ENCODE data around the gene CCDC28A. TPM values are rescaled to one million over a fixed set of nuclear protein-coding genes. Genes with fewer than 3 reads are reported as not detected.
"Not testable (repeated sequence)": the region's sequence is repeated elsewhere in the genome, so short reads cannot be mapped to it uniquely, and the experiment has no call there.

The CCDC28A gene
- polyA plus RNA-seq (2013, experiment 1 of 2; ENCODE audit: insufficient read length) = 9.2 TPM
- 11.3 TPM for polyA plus RNA-seq (2013, experiment 2 of 2; ENCODE audit: insufficient read length)

- DNase-seq = peak; percentile 96
Measured at GRCh38 chr6:138773177-138774091, at the start of gene CCDC28A. CCDC28A (plus strand) TSS chr6:138773769; CDS start chr6:138776121, 2,352 bp downstream.

GRCh38 chr6:138724015-138724414 lies 49.6 kb upstream of the CCDC28A start:
- peak; percentile 36 for DNase-seq

GRCh38 chr6:138726066-138726756 lies 47.4 kb upstream of the CCDC28A start:
- DNase-seq = no peak

- no peak for DNase-seq
Measured at GRCh38 chr6:138726757-138727097, 46.8 kb upstream of the CCDC28A start.

DNA sequence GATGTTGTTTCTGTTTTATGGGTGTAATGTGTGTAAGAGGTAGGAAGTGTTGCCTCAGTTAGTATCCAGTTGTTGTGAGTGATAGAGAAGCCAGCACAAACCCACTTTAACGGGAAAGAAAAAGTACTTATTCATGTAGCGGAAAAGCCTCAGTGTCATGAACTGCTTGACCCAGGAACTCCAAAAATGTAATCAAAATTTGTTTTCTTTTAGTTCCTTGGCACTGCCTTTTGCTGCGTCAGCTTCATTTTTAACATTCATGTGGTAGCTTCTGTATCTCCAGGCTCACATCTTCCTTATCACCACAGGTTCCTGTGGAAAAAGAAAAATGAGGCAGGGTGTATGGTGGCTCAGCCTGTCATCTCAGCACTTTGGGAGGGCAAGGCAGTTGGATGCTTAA lies 46.4 kb upstream of the CCDC28A start:
- DNase-seq = no peak

- DNase-seq = no peak
Measured at GRCh38 chr6:138728662-138729061, 44.9 kb upstream of the CCDC28A start.

- DNase-seq = not testable (repeated sequence)
Measured at GRCh38 chr6:138730037-138730436, 43.5 kb upstream of the CCDC28A start.

- DNase-seq = no peak
Measured at GRCh38 chr6:138734585-138734984, 39.0 kb upstream of the CCDC28A start.

DNA sequence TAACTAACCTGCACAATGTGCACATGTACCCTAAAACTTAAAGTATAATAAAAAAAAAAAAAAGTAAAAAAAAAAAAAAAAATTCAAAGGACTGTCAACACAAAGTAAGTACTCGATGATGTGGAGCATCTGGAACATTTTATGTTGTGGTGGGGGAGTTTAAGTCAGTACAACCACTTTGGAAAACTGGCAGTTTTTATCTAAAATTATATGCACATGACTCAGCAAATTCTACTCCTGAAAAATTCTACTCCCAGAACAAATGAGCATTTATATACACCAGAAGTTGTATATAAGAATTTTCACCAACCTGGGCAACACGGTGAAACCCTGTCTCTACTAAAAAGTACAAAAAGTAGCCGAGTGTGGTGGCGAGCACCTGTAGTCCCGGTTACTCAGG lies 36.9 kb upstream of the CCDC28A start:
- peak; percentile 31 for DNase-seq

- DNase-seq = no peak
Measured at GRCh38 chr6:138752017-138752416, 21.6 kb upstream of the CCDC28A start.

GRCh38 chr6:138757136-138757535 lies 16.4 kb upstream of the CCDC28A start:
- DNase-seq = peak; percentile 13

- peak; percentile 47 for DNase-seq
Measured at GRCh38 chr6:138765896-138766655, 7.5 kb upstream of the CCDC28A start.

DNA sequence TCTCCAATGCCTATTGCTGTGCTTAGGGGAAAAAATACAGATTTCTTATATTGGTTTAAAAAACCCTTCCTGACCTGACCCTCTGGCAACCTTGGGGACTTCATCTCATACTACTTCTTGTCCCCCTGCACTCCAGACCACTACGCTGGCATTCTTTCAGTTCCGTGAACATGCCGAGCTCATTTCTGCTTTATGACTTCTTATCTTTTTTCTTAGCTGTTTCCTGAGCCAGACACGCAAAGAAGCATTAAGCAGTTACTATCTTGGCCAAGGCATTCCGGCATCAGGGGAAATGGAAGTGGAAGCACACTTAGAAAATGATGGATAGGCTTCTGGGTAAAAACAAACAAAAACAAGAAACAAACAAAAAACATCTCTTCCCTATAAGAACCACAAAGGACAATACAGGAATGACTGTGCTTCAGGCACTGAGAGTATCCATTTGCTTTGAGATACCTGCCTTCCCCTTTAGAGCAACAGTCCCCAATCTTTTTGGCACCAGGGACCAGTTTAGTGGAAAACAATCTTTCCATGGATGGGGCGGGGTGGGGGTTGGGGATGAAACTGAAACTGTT lies 4.4 kb upstream of the CCDC28A start:
- DNase-seq = no peak

GRCh38 chr6:138772596-138773176 lies 883 bp upstream of the CCDC28A start:
- DNase-seq = no peak

DNA sequence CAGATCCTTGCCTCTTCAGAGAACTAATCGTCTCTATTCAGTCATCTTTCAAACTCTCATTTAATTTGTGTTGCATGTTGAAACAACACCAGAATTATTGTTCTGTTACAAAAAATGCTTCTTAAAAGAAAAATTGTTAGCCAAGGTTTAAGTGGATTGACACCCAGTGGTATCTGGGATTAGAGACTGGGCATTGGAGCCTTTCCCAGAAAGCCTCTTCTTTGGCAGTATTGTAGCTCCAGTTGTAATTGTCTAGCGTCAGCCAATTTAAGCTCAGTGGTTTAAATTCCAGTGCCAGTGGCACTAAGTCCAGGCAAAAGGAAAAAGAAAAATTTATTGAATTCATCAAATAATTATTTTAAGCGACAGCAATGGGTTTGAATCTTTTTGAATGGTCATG lies 801 bp downstream of the CCDC28A start:
- DNase-seq = no peak

DNA sequence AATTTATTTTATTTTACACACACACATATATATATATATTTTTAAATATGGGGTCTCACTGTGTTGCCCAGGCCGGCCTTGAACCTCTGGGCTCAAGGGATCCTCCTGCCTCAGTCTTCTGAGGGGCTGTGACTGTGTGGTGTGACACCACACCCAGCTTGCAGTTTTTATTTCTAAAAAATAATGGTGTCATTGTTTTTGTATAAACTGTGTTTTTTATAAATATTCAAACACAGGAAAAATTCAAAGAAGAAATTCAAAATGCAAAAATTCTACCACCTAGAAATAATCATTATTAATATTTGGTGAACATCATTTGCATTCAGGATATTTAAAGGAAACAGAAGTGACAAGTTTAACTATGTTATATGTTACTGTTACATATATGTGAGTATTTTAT lies 3.1 kb downstream of the CCDC28A start:
- DNase-seq = no peak

- no peak for DNase-seq
Measured at GRCh38 chr6:138778331-138778730, 4.8 kb downstream of the CCDC28A start.

GRCh38 chr6:138782243-138782642 lies 8.7 kb downstream of the CCDC28A start:
- DNase-seq = no peak

DNA sequence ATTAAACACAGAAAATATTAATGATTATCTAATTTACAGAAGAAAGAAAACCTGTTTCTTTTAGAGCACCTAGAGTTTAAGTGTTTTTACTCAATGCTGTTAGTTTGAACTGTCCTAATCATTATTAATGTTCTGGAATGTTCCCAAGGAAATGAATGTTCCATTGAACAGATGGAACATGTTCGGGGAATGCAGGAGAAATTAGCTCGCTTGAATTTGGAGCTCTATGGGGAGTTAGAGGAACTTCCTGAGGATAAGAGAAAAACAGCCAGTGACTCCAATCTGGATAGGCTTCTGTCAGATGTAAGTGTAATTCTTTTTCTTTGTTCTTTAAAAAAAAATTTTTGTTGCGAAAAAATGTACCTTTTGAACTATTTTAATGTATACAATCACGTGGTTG lies 11.5 kb downstream of the CCDC28A start:
- DNase-seq = no peak

DNA sequence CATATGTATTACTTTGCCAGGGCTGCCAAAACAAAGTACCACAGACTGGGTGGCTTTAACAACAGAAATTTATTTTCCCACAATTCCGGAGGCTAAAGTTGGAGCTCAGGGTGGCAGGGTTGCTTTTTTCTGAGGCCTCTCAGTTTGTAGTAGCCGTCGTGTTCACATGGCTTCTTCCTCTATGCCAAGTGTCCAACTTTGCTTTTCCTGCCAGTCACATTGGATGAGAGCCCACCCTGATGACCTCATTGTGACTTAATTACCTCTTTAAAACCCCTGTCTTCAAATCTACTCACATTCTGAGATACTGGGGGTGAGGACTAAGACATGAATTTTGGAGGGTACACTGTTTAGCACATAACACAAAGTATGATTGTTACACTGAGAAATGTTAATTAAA lies 12.4 kb downstream of the CCDC28A start:
- DNase-seq = no peak

- no peak for DNase-seq
Measured at GRCh38 chr6:138787138-138787537, 13.6 kb downstream of the CCDC28A start.

Measured in fibroblast of skin of scalp (primary cell).